BJ (cell line): ENCODE measurements around the gene NLGN1. TPM values are rescaled to one million over a fixed set of nuclear protein-coding genes. Genes with fewer than 3 reads are reported as not detected.

Experiments used
- CTCF ChIA-PET: fragments of 350-600 bp; formaldehyde crosslinking; extraction: SDS; loops from one replicate; lab custom pipeline; 2021; ENCODE audit warnings: antibody characterized with exemption, inconsistent platforms; lab: Yijun Ruan, JAX
- POLR2A ChIA-PET: fragments of 300-600 bp; sonication (Branson Sonifier 250); formaldehyde crosslinking; extraction: SDS; loops from one replicate; lab custom pipeline; 2021; ENCODE audit warnings: antibody characterized with exemption; lab: Charles Lee
- DNase-seq: peaks from one replicate; pipeline ENCODE4 v3.0.0-alpha.2; 2011; ENCODE audit warnings: low read depth
- H3K27me3 ChIP-seq: 2 replicates; pipeline ENCODE4 v1.6.0; 2011; ENCODE audit warnings: low read length; ENCODE audit not compliant: control insufficient read depth, insufficient read depth
- H3K36me3 ChIP-seq: 2 replicates; pipeline ENCODE4 v1.5.1; 2011; ENCODE audit warnings: low read length; ENCODE audit not compliant: control insufficient read depth, insufficient read depth
- H3K4me3 ChIP-seq: 2 replicates; pipeline ENCODE4 v1.5.1; 2011; ENCODE audit warnings: low read depth, mild to moderate bottlenecking, control low read depth, low read length
- CTCF ChIP-seq: IDR thresholded peaks from 2 replicates; pipeline ENCODE4 v1.5.1; 2011; ENCODE audit warnings: low read depth, mild to moderate bottlenecking, control low read depth, inconsistent platforms, low read length, moderate library complexity; ENCODE audit not compliant: insufficient read depth
- polyA plus RNA-seq: library from polyadenylated mRNA; depleted of rRNA; stranded (reverse); fragments of >200 nt; gene quantifications from 2 replicates; pipeline ENCODE4 v1.2.3, GENCODE V29; 2011

NLGN1 gene
- polyA plus RNA-seq, 1 experiment: 15.5 TPM

- Histone ChIP-seq H3K4me3 (no peak overlapping the region), H3K27me3 (no peaks in the 10 kb centered on the region), H3K36me3 (no peaks in the 10 kb centered on the region)
- ChIA-PET CTCF (no interaction called here), POLR2A (no interaction called here)
- TF ChIP-seq CTCF: no peak
- no peak for DNase-seq
These were observed 507.8 kb downstream of the NLGN1 start for GRCh38 chr3:173905381-173905780.

- no peak overlapping the region for H3K4me3 ChIP-seq
- H3K36me3 ChIP-seq: no peaks in the 10 kb centered on the region
- DNase-seq: no peak
- ChIA-PET POLR2A (interaction anchor here (0.5 kb wide), 1 partner anchor 1325 kb away, joined by 4 read pairs; no protein-coding TSS in a partner anchor), CTCF (no interaction called here)
- H3K27me3 ChIP-seq: no peaks in the 10 kb centered on the region
- no peak for TF ChIP-seq CTCF
These were observed 513.9 kb downstream of the NLGN1 start for GRCh38 chr3:173911446-173911845.

- Histone ChIP-seq H3K27me3 (no peaks in the 10 kb centered on the region), H3K4me3 (no peak overlapping the region), H3K36me3 (no peaks in the 10 kb centered on the region)
- no peak for TF ChIP-seq CTCF
- no peak for DNase-seq
- POLR2A ChIA-PET: no interaction called here
- CTCF ChIA-PET: interaction anchor here (0.5 kb wide), 1 partner anchor 17 kb away, joined by 3 read pairs; no protein-coding TSS in a partner anchor
These were observed 514.6 kb downstream of the NLGN1 start for GRCh38 chr3:173912126-173912525.

- H3K36me3 ChIP-seq: no peaks in the 10 kb centered on the region
- ChIA-PET CTCF (no interaction called here), POLR2A (no interaction called here)
- H3K27me3 ChIP-seq: no peaks in the 10 kb centered on the region
- no peak overlapping the region for H3K4me3 ChIP-seq
- no peak for DNase-seq
- no peak for TF ChIP-seq CTCF
These were observed 515.9 kb downstream of the NLGN1 start for GRCh38 chr3:173913397-173913796.

GRCh38 chr3:173913974-173914421 is 516.5 kb downstream of the NLGN1 start:
- H3K36me3 ChIP-seq: no peaks in the 10 kb centered on the region
- H3K27me3 ChIP-seq: no peaks in the 10 kb centered on the region
- ChIA-PET CTCF (no interaction called here), POLR2A (no interaction called here)
- TF ChIP-seq CTCF: no peak
- H3K4me3 ChIP-seq: no peak overlapping the region
- no peak for DNase-seq
